HTERT RPE-1 (cell line): Measurements from ENCODE around the gene LRRC42.

Source experiments
- in situ Hi-C: fragments of 300-500 bp; cut with MboI; formaldehyde crosslinking; loops from 4 replicates; pipeline ENCODE4 v1.14.3; 2020; ENCODE audit warnings: low sequenced_read_pairs

The LRRC42 gene

GRCh38 chr1:53942127-53942957 lies 3.8 kb upstream of the LRRC42 start:
- in situ Hi-C loops, result no loop called here

- in situ Hi-C loops, result no loop called here
Observed at GRCh38 chr1:53943090-53943489, 3.1 kb upstream of the LRRC42 start.

- in situ Hi-C loops, result no loop called here
Observed at GRCh38 chr1:53943490-53944043, 2.6 kb upstream of the LRRC42 start.

GRCh38 chr1:53944469-53945182 lies 1.5 kb upstream of the LRRC42 start:
- in situ Hi-C loops, result no loop called here

GRCh38 chr1:53945183-53945432 lies 1.0 kb upstream of the LRRC42 start:
- in situ Hi-C loops, result no loop called here

GRCh38 chr1:53945433-53946251 lies 508 bp upstream of the LRRC42 start, which contains the start of gene IFT25:
Gene IFT25, minus strand, starts transcription at chr1:53945699. Its CDS starts 5,617 bp downstream, at chr1:53940082.
- in situ Hi-C loops, result no loop called here

- in situ Hi-C loops, result no loop called here
Observed at GRCh38 chr1:53947172-53947907, 1.2 kb downstream of the LRRC42 start.

- in situ Hi-C loops, result no loop called here
Observed at GRCh38 chr1:53948291-53948690, 2.1 kb downstream of the LRRC42 start.

- in situ Hi-C loops, result no loop called here
Observed at GRCh38 chr1:53949023-53949990, 3.2 kb downstream of the LRRC42 start.

GRCh38 chr1:53951697-53952096 lies 5.5 kb downstream of the LRRC42 start:
- in situ Hi-C loops, result loop anchor here (25.0 kb wide), 1 partner anchor 89 kb away; no protein-coding TSS in a partner anchor

- in situ Hi-C loops, result loop anchor here (25.0 kb wide), 1 partner anchor 92 kb away; no protein-coding TSS in a partner anchor
Observed at GRCh38 chr1:53954128-53954527, 8.0 kb downstream of the LRRC42 start.

- in situ Hi-C loops, result loop anchor here (25.0 kb wide), 1 partner anchor 94 kb away; no protein-coding TSS in a partner anchor
Observed at GRCh38 chr1:53956308-53957168, 10.4 kb downstream of the LRRC42 start.

- in situ Hi-C loops, result loop anchor here (25.0 kb wide), 1 partner anchor 95 kb away; no protein-coding TSS in a partner anchor
Observed at GRCh38 chr1:53957194-53957818, 11.2 kb downstream of the LRRC42 start.

GRCh38 chr1:53959664-53960250 lies 13.6 kb downstream of the LRRC42 start:
- in situ Hi-C loops, result loop anchor here (25.0 kb wide), 1 partner anchor 97 kb away; no protein-coding TSS in a partner anchor

- in situ Hi-C loops, result loop anchor here (25.0 kb wide), 1 partner anchor 100 kb away; no protein-coding TSS in a partner anchor
Observed at GRCh38 chr1:53962395-53962794, 16.2 kb downstream of the LRRC42 start.

GRCh38 chr1:53963460-53963859 lies 17.3 kb downstream of the LRRC42 start:
- in situ Hi-C loops, result loop anchor here (25.0 kb wide), 1 partner anchor 101 kb away; no protein-coding TSS in a partner anchor

GRCh38 chr1:53964109-53964508 lies 18.0 kb downstream of the LRRC42 start:
- in situ Hi-C loops, result loop anchor here (25.0 kb wide), 1 partner anchor 102 kb away; no protein-coding TSS in a partner anchor
